H9 (cell line): ENCODE data around the gene MICAL2. TPM values are rescaled to one million over a fixed set of nuclear protein-coding genes. Genes with fewer than 3 reads are reported as not detected.

Source experiments
- DNase-seq: peaks from one replicate; pipeline ENCODE4 v3.0.0-alpha.2; 2017
- H2AFZ ChIP-seq: one replicate; pipeline ENCODE4 v1.6.1; 2013; ENCODE audit warnings: mild to moderate bottlenecking, low read length, control low read depth, moderate library complexity
- H2AK5ac ChIP-seq: 2 replicates; pipeline ENCODE4 v1.6.1; 2013; ENCODE audit warnings: low read length, control low read depth, mixed read lengths; ENCODE audit not compliant: insufficient read length
- H2BK120ac ChIP-seq: one replicate; pipeline ENCODE4 v1.6.1; 2013; ENCODE audit warnings: low read depth, mild to moderate bottlenecking, low read length, control low read depth, inconsistent platforms; ENCODE audit not compliant: poor library complexity, severe bottlenecking
- H2BK12ac ChIP-seq: 2 replicates; pipeline ENCODE4 v1.6.1; 2013; ENCODE audit warnings: low read length, control low read depth, mixed read lengths, low read depth; ENCODE audit not compliant: insufficient read length
- H2BK15ac ChIP-seq: 2 replicates; pipeline ENCODE4 v1.6.1; 2013; ENCODE audit warnings: low read depth, low read length, control low read depth
- H2BK20ac ChIP-seq: one replicate; pipeline ENCODE4 v1.6.1; 2013; ENCODE audit warnings: low read depth, mild to moderate bottlenecking, low read length, control low read depth, inconsistent platforms; ENCODE audit not compliant: poor library complexity, severe bottlenecking
- H2BK5ac ChIP-seq: 2 replicates; pipeline ENCODE4 v1.6.1; 2013; ENCODE audit warnings: low read length, control low read depth, mixed read lengths; ENCODE audit not compliant: insufficient read length
- H3K14ac ChIP-seq: 2 replicates; pipeline ENCODE4 v1.6.1; 2013; ENCODE audit warnings: low read length, control low read depth; ENCODE audit not compliant: insufficient read depth
- H3K18ac ChIP-seq: 2 replicates; pipeline ENCODE4 v1.6.1; 2013; ENCODE audit warnings: low read depth, mild to moderate bottlenecking, mixed read lengths, low read length, control low read depth; ENCODE audit not compliant: insufficient read length
- H3K23ac ChIP-seq: 2 replicates; pipeline ENCODE4 v1.6.1; 2013; ENCODE audit warnings: low read length, control low read depth, mixed read lengths, low read depth; ENCODE audit not compliant: insufficient read length
- H3K23me2 ChIP-seq: 2 replicates; pipeline ENCODE4 v1.6.1; 2013; ENCODE audit warnings: low read depth, mild to moderate bottlenecking, mixed read lengths, low read length, control low read depth; ENCODE audit not compliant: insufficient read length, poor library complexity, severe bottlenecking
- H3K27ac ChIP-seq: 2 replicates; pipeline ENCODE4 v1.5.1; 2013; ENCODE audit warnings: low read length, control low read depth, mixed read lengths, low read depth; ENCODE audit not compliant: insufficient read length
- H3K27me3 ChIP-seq: 2 replicates; pipeline ENCODE4 v1.6.1; 2013; ENCODE audit warnings: low read length, control low read depth, inconsistent platforms; ENCODE audit not compliant: insufficient read depth
- H3K4ac ChIP-seq: 2 replicates; pipeline ENCODE4 v1.6.1; 2013; ENCODE audit warnings: low read depth, mild to moderate bottlenecking, control low read depth, inconsistent platforms, low read length, moderate library complexity
- H3K4me1 ChIP-seq: 2 replicates; pipeline ENCODE4 v1.6.1; 2013; ENCODE audit warnings: low read length, control low read depth, inconsistent platforms; ENCODE audit not compliant: insufficient read depth
- H3K4me2 ChIP-seq: 2 replicates; pipeline ENCODE4 v1.6.1; 2013; ENCODE audit warnings: low read length, control low read depth, mixed read lengths; ENCODE audit not compliant: insufficient read length, insufficient read depth
- H3K56ac ChIP-seq: 2 replicates; pipeline ENCODE4 v1.6.1; 2013; ENCODE audit warnings: low read depth, mild to moderate bottlenecking, mixed read lengths, low read length, control low read depth; ENCODE audit not compliant: insufficient read length
- H3K79me1 ChIP-seq: 2 replicates; pipeline ENCODE4 v1.6.1; 2013; ENCODE audit warnings: low read depth, mild to moderate bottlenecking, moderate library complexity, low read length, control low read depth, inconsistent platforms; ENCODE audit not compliant: insufficient read depth, poor library complexity, severe bottlenecking
- H3K79me2 ChIP-seq: 2 replicates; pipeline ENCODE4 v1.6.1; 2013; ENCODE audit warnings: low read length, control low read depth, inconsistent platforms; ENCODE audit not compliant: insufficient read depth
- H3K9ac ChIP-seq: 2 replicates; pipeline ENCODE4 v1.6.1; 2013; ENCODE audit warnings: low read length, control low read depth, mixed read lengths; ENCODE audit not compliant: insufficient read length; ENCODE audit errors: extremely low read depth
- H3K9me3 ChIP-seq: one replicate; pipeline ENCODE4 v1.6.1; 2013; ENCODE audit warnings: low read depth, low read length, inconsistent platforms; ENCODE audit not compliant: control insufficient read depth
- H3T11ph ChIP-seq: one replicate; pipeline ENCODE4 v1.6.1; 2013; ENCODE audit warnings: mild to moderate bottlenecking, low read length, control low read depth, inconsistent platforms
- H4K20me1 ChIP-seq: one replicate; pipeline ENCODE4 v1.6.1; 2013; ENCODE audit not compliant: control insufficient read depth, insufficient read length, insufficient read depth
- H4K5ac ChIP-seq: 2 replicates; pipeline ENCODE4 v1.6.1; 2013; ENCODE audit warnings: low read depth, mild to moderate bottlenecking, mixed read lengths, low read length, control low read depth; ENCODE audit not compliant: insufficient read length
- H4K8ac ChIP-seq: replicated peaks from 2 replicates; pipeline ENCODE4 v1.6.1; 2013; ENCODE audit warnings: low read length, control low read depth, mixed read lengths, low read depth; ENCODE audit not compliant: insufficient read length
- H4K91ac ChIP-seq: 2 replicates; pipeline ENCODE4 v1.6.1; 2013; ENCODE audit warnings: low read depth, mild to moderate bottlenecking, moderate library complexity, mixed read lengths, low read length, control low read depth; ENCODE audit not compliant: insufficient read length
- H3K27ac Mint-ChIP-seq, 3 experiments: 2 replicates in 2 of 3; 3 replicates in 1 of 3; pipeline ENCODE4 v1.8.0; 2020 to 2021; ENCODE audit warnings: mixed read lengths in 3 of 3, mild to moderate bottlenecking in 1 of 3, moderate library complexity in 1 of 3
- H3K27me3 Mint-ChIP-seq: 2 replicates; pipeline ENCODE4 v1.8.0; 2021; ENCODE audit warnings: low read depth, mild to moderate bottlenecking, moderate library complexity, mixed read lengths
- H3K36me3 Mint-ChIP-seq, 3 experiments: 2 replicates in 2 of 3; 3 replicates in 1 of 3; pipeline ENCODE4 v1.8.0; 2020 to 2021; ENCODE audit warnings: low read depth in 3 of 3, mixed read lengths in 3 of 3; ENCODE audit not compliant: insufficient read depth in 1 of 3
- H3K4me1 Mint-ChIP-seq, 2 experiments: 2 replicates each; pipeline ENCODE4 v1.8.0; 2020; ENCODE audit warnings: mixed read lengths in 2 of 2
- H3K4me3 Mint-ChIP-seq, 2 experiments: 2 replicates in 1 of 2; 3 replicates in 1 of 2; pipeline ENCODE4 v1.8.0; 2020 to 2021; ENCODE audit warnings: mild to moderate bottlenecking in 2 of 2, mixed read lengths in 2 of 2, moderate library complexity in 1 of 2
- H3K9me3 Mint-ChIP-seq, 2 experiments: 2 replicates in 1 of 2; 3 replicates in 1 of 2; pipeline ENCODE4 v1.8.0; 2020; ENCODE audit warnings: mild to moderate bottlenecking in 2 of 2, mixed read lengths in 2 of 2, moderate library complexity in 1 of 2
- CTCF ChIP-seq: fragments of 200-600 bp; sonication (generic); conservative IDR thresholded peaks from 3 replicates; pipeline ENCODE4 v1.8.0; 2021; ENCODE audit warnings: antibody characterized with exemption, mild to moderate bottlenecking
- WGBS: extraction: QIAGEN DNeasy Blood & Tissue Kit; methylation state at CpG from one replicate; pipeline ENCODE4 v1.1.7; 2013; ENCODE audit warnings: missing lambda C conversion rate, low lambda C conversion rate, mixed read lengths; ENCODE audit not compliant: insufficient read length; ENCODE audit errors: extremely low coverage; 5-methylcytosine and 5-hydroxymethylcytosine counted together
- total RNA-seq: library from RNA; stranded (reverse); gene quantifications from 2 replicates; pipeline ENCODE4 v1.2.1, GENCODE V29; 2021

MICAL2 gene
- total RNA-seq, 1 experiment from 2014 or later: 4.7 TPM

- H4K91ac ChIP-seq: no peak overlapping the region
- no peak overlapping the region for H4K8ac ChIP-seq
- no peak overlapping the region for H3K14ac ChIP-seq
- no peaks in the 10 kb centered on the region for H3K4me1 ChIP-seq
- H3K79me2 ChIP-seq: no peaks in the 10 kb centered on the region
- no peak for DNase-seq
- no peaks in the 10 kb centered on the region for H3K9me3 ChIP-seq
- Mint-ChIP-seq H3K4me1 (peaks cover 6 to 7% of the 10 kb centered on the region in 2 experiments; a peak in 3 of 4 replicates), H3K36me3 (no peaks in the 10 kb centered on the region), H3K27ac (no peak overlapping the region), H3K9me3 (no peaks in the 10 kb centered on the region), H3K4me3 (no peak overlapping the region), H3K27me3 (peaks cover 7% of the 10 kb centered on the region)
- no peak overlapping the region for H2AK5ac ChIP-seq
- H3K18ac ChIP-seq: no peak overlapping the region
- no peak overlapping the region for H2BK5ac ChIP-seq
- H3K4ac ChIP-seq: no peak overlapping the region
- H3K79me1 ChIP-seq: no peaks in the 10 kb centered on the region
- H3K27me3 ChIP-seq: no peaks in the 10 kb centered on the region; the same call in 1 of the 2 replicates
- TF ChIP-seq CTCF: no peak
- no peak overlapping the region for H3K4me2 ChIP-seq
- H2AFZ ChIP-seq: no peak overlapping the region
- no peak overlapping the region for H2BK120ac ChIP-seq
- H3K23me2 ChIP-seq: no peaks in the 10 kb centered on the region
- WGBS: no CpG with 5 or more reads among the region's 4 CpGs
- no peaks in the 10 kb centered on the region for H4K20me1 ChIP-seq
- no peak overlapping the region for H3K27ac ChIP-seq
- H2BK15ac ChIP-seq: no peak overlapping the region
- no peak overlapping the region for H3K56ac ChIP-seq
- no peak overlapping the region for H3K9ac ChIP-seq
- H2BK12ac ChIP-seq: no peak overlapping the region
- H2BK20ac ChIP-seq: no peak overlapping the region
- H3T11ph ChIP-seq: no peak overlapping the region
- H3K23ac ChIP-seq: no peak overlapping the region
- no peak overlapping the region for H4K5ac ChIP-seq
These were observed 36.5 kb upstream of the MICAL2 start for GRCh38 chr11:12073886-12074285.
